ENCODE measurements around the gene GLA. TPM values are rescaled to one million over a fixed set of nuclear protein-coding genes. Genes with fewer than 3 reads are reported as not detected.
A peak's percentile ranks its signal among the peaks of the same experiment; 100 is the strongest.

Gene GLA
- total RNA-seq, 1 donor from 2014 or later, result 46.9 TPM

DNA sequence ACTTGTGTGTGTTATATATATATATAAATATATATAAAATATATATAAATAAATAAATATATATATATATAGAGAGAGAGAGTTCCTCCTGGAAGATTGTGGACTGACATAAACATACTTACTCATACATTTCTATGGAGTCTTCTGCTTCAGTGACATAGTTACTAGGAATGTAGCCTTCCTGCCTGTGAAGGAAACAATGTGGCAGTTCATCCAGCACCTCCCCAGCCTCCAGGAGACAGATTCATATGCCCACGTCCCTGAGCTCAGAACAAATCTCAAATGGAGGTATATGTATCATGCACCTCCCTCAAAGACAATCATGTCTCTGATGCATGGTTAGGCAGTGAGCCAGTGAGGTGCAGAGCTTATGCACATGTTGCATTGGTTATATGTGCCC is 47.8 kb downstream of the GLA start:
- no peak for DNase-seq (ENCODE audit: low spot score)

- no peak for DNase-seq (ENCODE audit: low spot score)
These were observed 50.4 kb downstream of the GLA start for GRCh38 chrX:101357166-101357795.

- DNase-seq (ENCODE audit: low spot score), result no peak
These were observed 58.5 kb downstream of the GLA start for GRCh38 chrX:101349193-101349562.

DNA sequence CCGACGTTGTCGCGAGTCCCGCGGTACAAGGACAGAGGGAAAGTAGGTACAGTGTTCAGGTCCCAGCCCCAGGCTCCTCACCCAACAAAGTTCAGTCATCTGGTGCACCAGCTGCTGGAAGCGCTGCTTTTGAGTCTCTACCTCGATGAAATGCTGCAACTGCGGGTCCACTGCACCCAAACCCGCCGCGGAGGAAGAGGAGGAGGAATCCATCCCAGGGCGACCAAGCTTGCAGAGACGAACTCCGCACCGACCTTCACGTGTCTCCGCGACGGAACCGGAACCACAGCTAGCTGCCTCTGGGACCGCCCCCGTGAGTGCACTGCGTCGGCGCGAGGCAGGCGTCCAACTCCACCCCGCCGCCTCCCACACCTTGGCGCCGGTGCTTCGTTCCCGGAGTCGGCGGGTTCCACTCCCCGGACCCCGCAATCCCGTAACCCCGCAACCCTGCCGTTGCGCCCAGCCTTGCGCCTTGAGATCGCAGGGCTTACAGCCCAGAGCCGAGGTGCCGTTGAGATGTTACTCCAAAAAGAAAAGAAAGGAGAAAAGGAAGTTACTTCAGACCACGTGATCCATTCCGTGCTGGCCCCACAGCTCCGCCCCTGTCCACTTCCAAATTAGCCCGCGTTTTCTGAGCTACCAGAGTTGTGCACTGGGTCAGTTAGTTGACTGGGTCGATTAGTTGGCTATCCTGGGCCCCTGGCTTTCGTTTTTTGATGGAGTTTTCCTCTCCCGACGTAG is 59.1 kb downstream of the GLA start, which contains the start of gene TIMM8A:
TIMM8A (minus strand) TSS at position 291 of the 741 bp plus-strand sequence; CDS start at position 213, 78 bp downstream.
- peak; percentile 94 for DNase-seq (ENCODE audit: low spot score)

DNA sequence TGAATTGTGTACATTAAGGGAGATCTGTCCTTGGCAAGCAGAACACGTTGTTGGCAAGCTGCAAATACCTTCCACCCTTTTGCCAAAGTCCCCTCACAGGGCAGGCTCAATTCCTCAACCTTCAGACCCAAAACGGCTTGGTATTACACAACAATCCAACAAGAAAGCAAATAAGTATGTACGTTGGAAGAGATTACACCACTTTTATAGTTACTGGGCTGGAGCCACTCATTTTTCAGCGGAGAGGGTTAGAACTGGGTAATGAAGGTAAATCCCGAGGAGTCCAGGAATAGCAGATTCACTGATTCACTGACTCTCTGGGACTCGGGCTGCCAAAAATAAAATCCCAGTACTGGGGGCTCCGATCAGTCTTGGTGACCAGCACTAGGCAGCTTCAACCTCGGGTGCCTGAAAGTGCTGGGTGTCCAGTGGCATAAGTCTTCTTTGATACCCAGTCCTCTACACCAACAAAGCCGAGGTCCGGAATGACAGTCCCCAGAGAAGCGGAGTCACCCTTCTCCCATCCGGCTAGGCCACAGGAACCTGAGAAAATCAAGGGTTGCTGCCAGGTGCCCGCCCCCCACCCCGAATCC is 59.8 kb downstream of the GLA start:
- no peak for DNase-seq (ENCODE audit: low spot score)

Other genes with a start within 250 kb of the GLA start
- gene DRP2, start 188.1 kb downstream of the GLA start, total RNA-seq, result 0.22 TPM
- 0.26 TPM for gene TAF7L, start 116.6 kb downstream of the GLA start, total RNA-seq
- 14.7 TPM for gene TIMM8A, start 59.2 kb downstream of the GLA start, total RNA-seq
- 11.5 TPM for gene BTK, start 21.7 kb downstream of the GLA start, total RNA-seq
- 140 TPM for gene RPL36A, start 16.9 kb downstream of the GLA start, total RNA-seq
- 62.1 TPM for gene HNRNPH2, start 297 bp upstream of the GLA start, total RNA-seq
- 10.1 TPM for gene ARMCX4, start 77.5 kb upstream of the GLA start, total RNA-seq
- gene ARMCX1, start 142.6 kb upstream of the GLA start, total RNA-seq, result 32.3 TPM
- gene ARMCX6, start 210.1 kb upstream of the GLA start, total RNA-seq, result 36.8 TPM
- gene ARMCX3, start 215.2 kb upstream of the GLA start, total RNA-seq, result 65.0 TPM

Data from mesenteric fat pad (tissue), 1 donor.